Lung microvascular endothelial cell (primary cell): ENCODE results near the gene PTPN14. TPM values are rescaled to one million over a fixed set of nuclear protein-coding genes. Genes with fewer than 3 reads are reported as not detected.
"Not testable (repeated sequence)": the region's sequence is repeated elsewhere in the genome, so short reads cannot be mapped to it uniquely, and the experiment has no call there.

Experiments used
- DNase-seq, 2 donors: peaks; one replicate each; pipeline versions ENCODE4 v3.0.0 to v3.0.0-alpha.2; 2010; ENCODE audit warnings: low read depth in 2 of 2
- total RNA-seq: library from RNA; depleted of rRNA; stranded (reverse); fragments of >200 nt; gene quantifications from 2 replicates; pipeline ENCODE4 v1.2.1, GENCODE V29; 2014

PTPN14 gene
- total RNA-seq, 1 donor from 2014 or later, result 71.8 TPM

- DNase-seq, result no peak
Measured at GRCh38 chr1:214513394-214513793, 38.0 kb downstream of the PTPN14 start.

- no peak for DNase-seq
Measured at GRCh38 chr1:214511639-214511998, 39.8 kb downstream of the PTPN14 start.

GRCh38 chr1:214510914-214511638 is 40.3 kb downstream of the PTPN14 start:
- DNase-seq, result peak in 1 of 2 donors; percentile 73

GRCh38 chr1:214510477-214510876 is 40.9 kb downstream of the PTPN14 start:
- DNase-seq, result no peak

GRCh38 chr1:214509622-214510021 is 41.8 kb downstream of the PTPN14 start:
- DNase-seq, result not testable (repeated sequence)

- no peak for DNase-seq
Measured at GRCh38 chr1:214506972-214507431, 44.4 kb downstream of the PTPN14 start.

- DNase-seq, result no peak
Measured at GRCh38 chr1:214505134-214505533, 46.3 kb downstream of the PTPN14 start.

- no peak for DNase-seq
Measured at GRCh38 chr1:214504330-214504729, 47.1 kb downstream of the PTPN14 start.

- peak in 1 of 2 donors; percentile 60 for DNase-seq
Measured at GRCh38 chr1:214503553-214503952, 47.8 kb downstream of the PTPN14 start.

- DNase-seq, result no peak
Measured at GRCh38 chr1:214500340-214501055, 50.9 kb downstream of the PTPN14 start.

GRCh38 chr1:214499732-214500131 is 51.7 kb downstream of the PTPN14 start:
- DNase-seq, result peak in 1 of 2 donors; percentile 51

- DNase-seq, result no peak
Measured at GRCh38 chr1:214498021-214498420, 53.4 kb downstream of the PTPN14 start.

GRCh38 chr1:214496126-214496525 is 55.3 kb downstream of the PTPN14 start:
- peak; percentile 33 to 86 for DNase-seq

- DNase-seq, result no peak
Measured at GRCh38 chr1:214494706-214495105, 56.7 kb downstream of the PTPN14 start.

- not testable (repeated sequence) for DNase-seq
Measured at GRCh38 chr1:214494179-214494578, 57.2 kb downstream of the PTPN14 start.

- DNase-seq, result no peak
Measured at GRCh38 chr1:214493126-214493796, 58.1 kb downstream of the PTPN14 start.

GRCh38 chr1:214492401-214493075 is 58.9 kb downstream of the PTPN14 start:
- DNase-seq, result no peak

- DNase-seq, result no peak
Measured at GRCh38 chr1:214491468-214492146, 59.8 kb downstream of the PTPN14 start.

GRCh38 chr1:214485151-214485550 is 66.3 kb downstream of the PTPN14 start:
- no peak for DNase-seq

- DNase-seq, result not testable (repeated sequence)
Measured at GRCh38 chr1:214483180-214483579, 68.2 kb downstream of the PTPN14 start.

- DNase-seq, result not testable (repeated sequence)
Measured at GRCh38 chr1:214481983-214482634, 69.3 kb downstream of the PTPN14 start.
